H1 (cell line): ENCODE data around the gene DCAF7. TPM values are rescaled to one million over a fixed set of nuclear protein-coding genes. Genes with fewer than 3 reads are reported as not detected.

Experiments
- CTCF ChIA-PET: fragments of 300-600 bp; sonication (Branson Sonifier 250); formaldehyde crosslinking; loops from one replicate; lab custom pipeline; 2021; ENCODE audit not compliant: partially characterized antibody; lab: Charles Lee
- POLR2A ChIA-PET: fragments of 300-600 bp; sonication (Branson Sonifier 250); formaldehyde crosslinking; loops from one replicate; lab custom pipeline; 2021; ENCODE audit warnings: inconsistent platforms; ENCODE audit not compliant: partially characterized antibody; lab: Charles Lee
- DNase-seq, 2 experiments: peaks; one replicate each; pipeline versions ENCODE4 v3.0.0 to v3.0.0-alpha.2; 2010 to 2022; ENCODE audit warnings: low spot score in 2 of 2, low read depth in 1 of 2, mixed read lengths in 1 of 2
- FAIRE-seq: peaks from 2 replicates; lab custom pipeline; 2011; peaks lifted over from hg19 to GRCh38; lab: Jason Lieb, UNC
- H2AFZ ChIP-seq: 2 replicates; pipeline ENCODE4 v1.8.1; 2012; ENCODE audit warnings: low read length, inconsistent platforms
- H2AK5ac ChIP-seq: 2 replicates; pipeline ENCODE4 v1.6.1; 2013; ENCODE audit warnings: low read depth, low read length
- H2BK120ac ChIP-seq: replicated peaks from 2 replicates; pipeline ENCODE3; 2013; ENCODE audit warnings: low read depth, low read length, inconsistent platforms
- H2BK12ac ChIP-seq: 2 replicates; pipeline ENCODE4 v1.6.1; 2013; ENCODE audit warnings: low read depth, low read length
- H2BK15ac ChIP-seq: 2 replicates; pipeline ENCODE4 v1.6.1; 2013; ENCODE audit warnings: low read length
- H2BK20ac ChIP-seq: 2 replicates; pipeline ENCODE4 v1.6.1; 2013; ENCODE audit warnings: low read length
- H2BK5ac ChIP-seq: 2 replicates; pipeline ENCODE4 v1.6.1; 2013; ENCODE audit warnings: low read depth, low read length
- H3K14ac ChIP-seq: 2 replicates; pipeline ENCODE4 v1.6.1; 2013; ENCODE audit warnings: inconsistent platforms; ENCODE audit not compliant: insufficient read length
- H3K18ac ChIP-seq: 2 replicates; pipeline ENCODE4 v1.6.1; 2013; ENCODE audit warnings: low read length; ENCODE audit errors: extremely low read depth
- H3K23ac ChIP-seq: 2 replicates; pipeline ENCODE4 v1.6.1; 2013; ENCODE audit warnings: inconsistent platforms; ENCODE audit not compliant: insufficient read length
- H3K23me2 ChIP-seq: 2 replicates; pipeline ENCODE4 v1.6.1; 2013; ENCODE audit warnings: low read depth, low read length
- H3K27ac ChIP-seq: 2 replicates; pipeline ENCODE4 v1.6.1; 2011; ENCODE audit warnings: low read depth, low read length, inconsistent platforms
- H3K27me3 ChIP-seq, 4 experiments: replicated peaks in 1 of 4; 1 replicate in 1 of 4; 2 replicates in 3 of 4; pipeline versions ENCODE4 v1.6.1 to v1.8.1; 2011 to 2013; ENCODE audit warnings: low read length in 3 of 4, mild to moderate bottlenecking in 3 of 4, inconsistent platforms in 2 of 4, mixed read lengths in 2 of 4, moderate library complexity in 1 of 4; ENCODE audit not compliant: control insufficient read depth in 3 of 4, insufficient read depth in 3 of 4; ENCODE audit errors: extremely low read depth in 1 of 4
- H3K36me3 ChIP-seq, 4 experiments: 2 replicates each; pipeline versions ENCODE4 v1.6.1 to v1.8.1; 2011 to 2013; ENCODE audit warnings: mild to moderate bottlenecking in 4 of 4, low read length in 3 of 4, moderate library complexity in 2 of 4, control low read depth in 1 of 4, inconsistent platforms in 1 of 4; ENCODE audit not compliant: insufficient read depth in 4 of 4, control insufficient read depth in 2 of 4
- H3K4ac ChIP-seq: replicated peaks from 2 replicates; pipeline ENCODE3; 2013; ENCODE audit warnings: low read length, low read depth, mixed read lengths, inconsistent platforms; ENCODE audit not compliant: insufficient read length
- H3K4me1 ChIP-seq, 4 experiments: replicated peaks in 1 of 4; 1 replicate in 1 of 4; 2 replicates in 3 of 4; pipeline versions ENCODE4 v1.6.1 to v1.8.1; 2011 to 2013; ENCODE audit warnings: low read length in 3 of 4, inconsistent platforms in 2 of 4, mixed read lengths in 1 of 4; ENCODE audit not compliant: insufficient read depth in 4 of 4, control insufficient read depth in 3 of 4
- H3K4me2 ChIP-seq, 2 experiments: 2 replicates each; pipeline versions ENCODE4 v1.6.1 to v1.8.1; 2011 to 2013; ENCODE audit warnings: low read depth in 2 of 2, low read length in 2 of 2, control low read depth in 1 of 2, inconsistent platforms in 1 of 2, mild to moderate bottlenecking in 1 of 2; ENCODE audit not compliant: insufficient read depth in 1 of 2
- H3K4me3 ChIP-seq, 4 experiments: fragments of 200-600, 300-600 bp in 1 of 4; sonication (generic), shearing (Covaris generic), sonication (Bioruptor Twin) in 1 of 4; 2 replicates each; pipeline versions ENCODE4 v1.5.1 to v1.8.1; 2011 to 2016; ENCODE audit warnings: low read length in 4 of 4, low read depth in 3 of 4, control low read depth in 2 of 4, inconsistent platforms in 2 of 4, mild to moderate bottlenecking in 2 of 4, mixed read lengths in 1 of 4, moderate library complexity in 1 of 4; ENCODE audit not compliant: insufficient read depth in 2 of 4; ENCODE audit errors: extremely low read depth in 1 of 4
- H3K56ac ChIP-seq: replicated peaks from 2 replicates; pipeline ENCODE3; 2013; ENCODE audit warnings: low read depth, mild to moderate bottlenecking, mixed read lengths, low read length, inconsistent platforms; ENCODE audit not compliant: insufficient read length
- H3K79me1 ChIP-seq: 2 replicates; pipeline ENCODE4 v1.6.1; 2013; ENCODE audit warnings: low read depth, low read length, control low read depth
- H3K79me2 ChIP-seq, 2 experiments: 2 replicates each; pipeline versions ENCODE4 v1.6.1 to v1.8.1; 2012 to 2013; ENCODE audit warnings: low read length in 2 of 2, mild to moderate bottlenecking in 2 of 2, inconsistent platforms in 1 of 2; ENCODE audit not compliant: insufficient read depth in 2 of 2, control insufficient read depth in 1 of 2
- H3K9ac ChIP-seq, 4 experiments: replicated peaks in 1 of 4; 1 replicate in 1 of 4; 2 replicates in 3 of 4; pipeline versions ENCODE4 v1.6.1 to v1.8.1; 2011 to 2013; ENCODE audit warnings: low read depth in 3 of 4, low read length in 3 of 4, control low read depth in 2 of 4, mild to moderate bottlenecking in 2 of 4, moderate library complexity in 2 of 4, inconsistent platforms in 1 of 4; ENCODE audit errors: extremely low read depth in 1 of 4
- H3K9me3 ChIP-seq, 2 experiments: 2 replicates each; pipeline versions ENCODE4 v1.6.1 to v1.8.1; 2012 to 2013; ENCODE audit warnings: mild to moderate bottlenecking in 2 of 2, moderate library complexity in 2 of 2, control low read depth in 1 of 2, inconsistent platforms in 1 of 2, low read depth in 1 of 2, low read length in 1 of 2, mixed read lengths in 1 of 2; ENCODE audit not compliant: insufficient read depth in 2 of 2
- H4K20me1 ChIP-seq, 2 experiments: replicated peaks in 1 of 2; 2 replicates each; pipeline versions ENCODE3 to v1.8.1; 2011 to 2013; ENCODE audit warnings: inconsistent platforms in 2 of 2, low read length in 2 of 2, mild to moderate bottlenecking in 1 of 2; ENCODE audit not compliant: insufficient read depth in 2 of 2, control insufficient read depth in 1 of 2
- H4K5ac ChIP-seq: 2 replicates; pipeline ENCODE4 v1.6.1; 2013; ENCODE audit warnings: low read length, low read depth, mixed read lengths, inconsistent platforms; ENCODE audit not compliant: insufficient read length
- H4K8ac ChIP-seq: 2 replicates; pipeline ENCODE4 v1.8.0; 2013; ENCODE audit warnings: mild to moderate bottlenecking, moderate library complexity, low read length, inconsistent platforms; ENCODE audit not compliant: insufficient read depth; ENCODE audit errors: extremely low read depth
- H4K91ac ChIP-seq: replicated peaks from 2 replicates; pipeline ENCODE3; 2013; ENCODE audit warnings: low read length, mixed read lengths, inconsistent platforms; ENCODE audit not compliant: insufficient read length
- CEBPB ChIP-seq: IDR thresholded peaks from 2 replicates; pipeline ENCODE4 v1.6.1; 2012; ENCODE audit warnings: low read depth, low read length
- EGR1 ChIP-seq: IDR thresholded peaks from 2 replicates; pipeline ENCODE4 v1.6.1; 2011; ENCODE audit warnings: low read depth, low read length, borderline replicate concordance
- KDM4A ChIP-seq: IDR thresholded peaks from one replicate; pipeline ENCODE4 v1.7.1; 2012; ENCODE audit warnings: low read depth, mild to moderate bottlenecking, moderate library complexity, low read length, inconsistent platforms; ENCODE audit not compliant: severe bottlenecking
- RNF2 ChIP-seq: fragments of 200-900, 300-1000 bp; sonication (generic); IDR thresholded peaks from 2 replicates; pipeline ENCODE4 v1.7.1; 2016; ENCODE audit warnings: borderline replicate concordance, low read depth, mild to moderate bottlenecking, antibody characterized with exemption, low read length; ENCODE audit not compliant: poor library complexity, severe bottlenecking; ENCODE audit errors: missing control alignments
- RXRA ChIP-seq: IDR thresholded peaks from 2 replicates; pipeline ENCODE4 v1.6.1; 2011; ENCODE audit warnings: low read depth, mild to moderate bottlenecking, low read length, moderate library complexity; ENCODE audit not compliant: insufficient read depth
- SIRT6 ChIP-seq: IDR thresholded peaks from one replicate; pipeline ENCODE4 v1.7.1; 2012; ENCODE audit warnings: low read length, inconsistent platforms
- SUZ12 ChIP-seq: fragments of 200-600 bp; sonication (generic); IDR thresholded peaks from 2 replicates; pipeline ENCODE4 v1.6.1; 2012; ENCODE audit warnings: mild to moderate bottlenecking, inconsistent platforms, low read length, moderate library complexity, mixed read lengths
- TAF7 ChIP-seq: optimal IDR thresholded peaks from 2 replicates; pipeline ENCODE3; 2011; ENCODE audit warnings: low read depth, mild to moderate bottlenecking, inconsistent platforms, low read length, moderate library complexity, borderline replicate concordance
- TEAD4 ChIP-seq: IDR thresholded peaks from 2 replicates; pipeline ENCODE4 v1.6.1; 2012; ENCODE audit warnings: low read depth, low read length, inconsistent platforms, mixed read lengths
- WGBS, 2 experiments: shearing (Covaris generic) in 1 of 2; methylation state at CpG; one replicate each; pipeline versions ENCODE4 v1.1.6 to v1.1.7; 2013 to 2015; ENCODE audit warnings: low lambda C conversion rate in 2 of 2, mixed read lengths in 2 of 2, inconsistent platforms in 1 of 2, low coverage in 1 of 2, missing lambda C conversion rate in 1 of 2; ENCODE audit not compliant: insufficient replicate concordance in 2 of 2, insufficient coverage in 1 of 2, insufficient read length in 1 of 2; ENCODE audit errors: extremely low coverage in 1 of 2, missing lambda C conversion rate in 1 of 2; 5-methylcytosine and 5-hydroxymethylcytosine counted together
- polyA plus RNA-seq, 7 experiments: library from polyadenylated mRNA; depleted of rRNA in 3 of 7; stranded (reverse) in 5 of 7; unstranded in 2 of 7; fragments of >200 nt in 5 of 7; fragments of 200-250 nt in 2 of 7; gene quantifications; 1 replicate in 5 of 7; 2 replicates in 1 of 7; 4 replicates in 1 of 7; pipeline versions ENCODE4 v1.2.1 to v1.2.3, GENCODE V29; 2011 to 2013; ENCODE audit warnings: missing spikeins in 2 of 7, mixed read lengths in 2 of 7
- total RNA-seq: library from RNA; stranded (reverse); fragmentation: NEBNext Ultra II Directional; extraction: Animal tissue kit (Norgen Biotek cat#: 25700); gene quantifications from 2 replicates; pipeline ENCODE4 v1.2.1, GENCODE V29; 2021

The DCAF7 gene
- total and polyA plus RNA-seq, 2 of the 8 experiments (the other 6 are each of a cell fraction or from before 2014, with no cell fraction given), result 74.9 to 94.1 TPM

- CTCF ChIA-PET, result interaction anchor here (0.8 to 3.5 kb wide), 8 partner anchors 12 to 166 kb away, joined by 3 to 16 read pairs (median 5); no protein-coding TSS in a partner anchor
- no peak overlapping the region for H2BK120ac ChIP-seq
- FAIRE-seq, result no peak
- TF ChIP-seq TEAD4 (no peak), RXRA (no peak), SUZ12 (no peak), EGR1 (no peak), SIRT6 (no peak), RNF2 (no peak), KDM4A (no peak), CEBPB (no peak), TAF7 (no peak)
Observed at GRCh38 chr17:63530557-63531021, 19.7 kb upstream of the DCAF7 start.

More at GRCh38 chr17:63530557-63531021, 19.7 kb upstream of the DCAF7 start:
- H4K8ac ChIP-seq, result no peak overlapping the region; the same call in 1 of the 2 replicates
- H3K36me3 ChIP-seq, result no peaks in the 10 kb centered on the region
- H4K91ac ChIP-seq, result no peak overlapping the region
- no peaks in the 10 kb centered on the region for H4K20me1 ChIP-seq
- H3K4me2 ChIP-seq, result no peak overlapping the region
- POLR2A ChIA-PET, result interaction anchor here (1.6 to 1.7 kb wide), 2 partner anchors 10 to 20 kb away, joined by 3 to 5 read pairs; partner anchors contain the start of gene DCAF7
- no peaks in the 10 kb centered on the region for H3K9me3 ChIP-seq
- H3K79me1 ChIP-seq, result no peaks in the 10 kb centered on the region
- H3K4me1 ChIP-seq, result peaks cover 0 to 4% (median 1%) of the 10 kb centered on the region in 4 experiments; a peak in 3 of 7 replicates
- 83% methylated on average over 3 of the region's 3 CpGs; no CpG with 5 or more reads in 1 of the 2 experiments for WGBS, 2 experiments
- H2BK12ac ChIP-seq, result no peak overlapping the region
- H3K9ac ChIP-seq, result no peak overlapping the region
- H3K79me2 ChIP-seq, result no peaks in the 10 kb centered on the region
- H3K4me3 ChIP-seq, result no peak overlapping the region
- peak overlapping the region; percentile 52; the same call in 1 of the 2 replicates for H2BK5ac ChIP-seq
- H2BK15ac ChIP-seq, result no peak overlapping the region
- H3K23ac ChIP-seq, result no peak overlapping the region
- no peak overlapping the region for H2BK20ac ChIP-seq
- H3K14ac ChIP-seq, result no peak overlapping the region
- H3K56ac ChIP-seq, result no peak overlapping the region
- no peaks in the 10 kb centered on the region for H3K27me3 ChIP-seq
- no peak overlapping the region for H3K4ac ChIP-seq
- no peak overlapping the region for H3K27ac ChIP-seq
- H4K5ac ChIP-seq, result no peak overlapping the region
- no peaks in the 10 kb centered on the region for H3K23me2 ChIP-seq
- no peak overlapping the region for H2AK5ac ChIP-seq
- no peak for DNase-seq
- no peak overlapping the region for H2AFZ ChIP-seq
- H3K18ac ChIP-seq, result no peak overlapping the region
